SK-N-SH (cell line): ENCODE data around the gene TNNT2. TPM values are rescaled to one million over a fixed set of nuclear protein-coding genes. Genes with fewer than 3 reads are reported as not detected.

ENCODE experiments used
- CTCF ChIA-PET: fragments of 300-600, 350-600 bp; formaldehyde crosslinking; extraction: SDS; loops from one replicate; lab custom pipeline; 2021; lab: Yijun Ruan, JAX
- POLR2A ChIA-PET: fragments of 350-600 bp; sonication (Branson Sonifier 250); formaldehyde crosslinking; extraction: SDS; loops from one replicate; lab custom pipeline; 2020; ENCODE audit warnings: antibody characterized with exemption, inconsistent platforms; lab: Yijun Ruan, JAX
- DNase-seq: peaks from one replicate; pipeline ENCODE4 v3.0.0; 2012
- H2AFZ ChIP-seq: fragments of 200-600 bp; sonication (generic); 2 replicates; pipeline ENCODE4 v1.8.1; 2016; ENCODE audit warnings: antibody characterized with exemption, mild to moderate bottlenecking, low read depth
- H3F3A ChIP-seq: fragments of 200-600 bp; sonication (generic); replicated peaks from 2 replicates; pipeline ENCODE3; 2016; ENCODE audit warnings: antibody characterized with exemption, mild to moderate bottlenecking; ENCODE audit not compliant: insufficient read depth
- H3K27ac ChIP-seq, 2 experiments: fragments of 200-500 bp in 1 of 2; fragments of 200-600 bp in 1 of 2; sonication (Bioruptor generic) in 1 of 2; sonication (generic), shearing (Covaris generic) in 1 of 2; 2 replicates each; pipeline versions ENCODE4 v1.5.1 to v1.6.1; 2014 to 2016; ENCODE audit warnings: low read depth in 2 of 2, inconsistent platforms in 1 of 2, low read length in 1 of 2, mild to moderate bottlenecking in 1 of 2, mixed read lengths in 1 of 2
- H3K27me3 ChIP-seq: fragments of 200-600 bp; sonication (generic), shearing (Covaris generic); 2 replicates; pipeline ENCODE4 v1.6.1; 2016; ENCODE audit warnings: mixed run types; ENCODE audit not compliant: insufficient read depth
- H3K36me3 ChIP-seq, 2 experiments: fragments of 200-500 bp in 1 of 2; fragments of 200-600 bp in 1 of 2; sonication (Bioruptor generic) in 1 of 2; sonication (generic) in 1 of 2; replicated peaks in 1 of 2; 2 replicates each; pipeline versions ENCODE3 to v1.5.1; 2014 to 2016; ENCODE audit warnings: low read length in 1 of 2, mild to moderate bottlenecking in 1 of 2; ENCODE audit not compliant: insufficient read depth in 2 of 2, control insufficient read depth in 1 of 2
- H3K4me1 ChIP-seq, 2 experiments: fragments of 200-500 bp in 1 of 2; fragments of 200-600 bp in 1 of 2; sonication (Bioruptor generic) in 1 of 2; sonication (generic), shearing (Covaris generic) in 1 of 2; 2 replicates each; pipeline versions ENCODE4 v1.5.1 to v1.6.1; 2014 to 2016; ENCODE audit warnings: low read depth in 1 of 2, low read length in 1 of 2, mixed run types in 1 of 2; ENCODE audit not compliant: insufficient read depth in 2 of 2, control insufficient read depth in 1 of 2
- H3K4me2 ChIP-seq: fragments of 200-600 bp; sonication (generic), shearing (Covaris generic); 2 replicates; pipeline ENCODE4 v1.6.1; 2017; ENCODE audit warnings: mixed run types
- H3K4me3 ChIP-seq, 2 experiments: fragments of 200-500 bp in 1 of 2; fragments of 200-600 bp in 1 of 2; sonication (Bioruptor generic) in 1 of 2; sonication (generic), shearing (Covaris generic) in 1 of 2; 2 replicates each; pipeline versions ENCODE4 v1.5.1 to v1.8.1; 2014 to 2016; ENCODE audit warnings: low read depth in 2 of 2, inconsistent platforms in 1 of 2, low read length in 1 of 2, mild to moderate bottlenecking in 1 of 2, mixed read lengths in 1 of 2, moderate library complexity in 1 of 2
- H3K79me2 ChIP-seq: fragments of 200-600 bp; sonication (generic); 2 replicates; pipeline ENCODE4 v1.8.1; 2017; ENCODE audit warnings: mild to moderate bottlenecking; ENCODE audit not compliant: insufficient read depth
- H3K9ac ChIP-seq: fragments of 200-600 bp; sonication (generic); 2 replicates; pipeline ENCODE4 v1.6.1; 2017; ENCODE audit warnings: mixed run types
- H3K9me2 ChIP-seq: fragments of 200-600 bp; sonication (generic); 2 replicates; pipeline ENCODE4 v1.6.1; 2017; ENCODE audit warnings: mixed run types
- H3K9me3 ChIP-seq: fragments of 200-600 bp; sonication (generic); 2 replicates; pipeline ENCODE4 v1.6.1; 2017; ENCODE audit warnings: mixed run types, mild to moderate bottlenecking, moderate library complexity
- H4K20me1 ChIP-seq: fragments of 200-600 bp; sonication (generic); 2 replicates; pipeline ENCODE4 v1.6.1; 2017; ENCODE audit warnings: mild to moderate bottlenecking, mixed run types; ENCODE audit not compliant: insufficient read depth
- CHD2 ChIP-seq: fragments of 150-350 bp; IDR thresholded peaks from 2 replicates; pipeline ENCODE4 v1.6.1; 2018; ENCODE audit warnings: low read length; ENCODE audit not compliant: partially characterized antibody
- CTCF ChIP-seq: fragments of 200-600 bp; sonication (generic); IDR thresholded peaks from 2 replicates; pipeline ENCODE4 v1.6.1; 2017; ENCODE audit warnings: antibody characterized with exemption, mild to moderate bottlenecking, moderate library complexity
- EP300 ChIP-seq, 2 experiments: IDR thresholded peaks; 2 replicates each; pipeline versions ENCODE4 v1.4.0 to v1.6.1; 2012; ENCODE audit warnings: borderline replicate concordance in 1 of 2, low read depth in 1 of 2, low read length in 1 of 2
- FOXJ3 ChIP-seq: sonication (generic); formaldehyde crosslinking; IDR thresholded peaks from 2 replicates; pipeline ENCODE4 v1.5.1; 2020; ENCODE audit warnings: mild to moderate bottlenecking, missing genetic modification reagents
- FOXM1 ChIP-seq: IDR thresholded peaks from 2 replicates; pipeline ENCODE4 v1.4.0; 2012; ENCODE audit warnings: low read depth, mild to moderate bottlenecking
- GABPA ChIP-seq: IDR thresholded peaks from 2 replicates; pipeline ENCODE4 v1.4.0; 2012; ENCODE audit warnings: low read depth, mild to moderate bottlenecking
- GATA2 ChIP-seq: sonication (generic); formaldehyde crosslinking; IDR thresholded peaks from 2 replicates; pipeline ENCODE4 v1.5.0; 2020; ENCODE audit warnings: mild to moderate bottlenecking, missing genetic modification reagents
- IRF3 ChIP-seq: fragments of 150-350 bp; IDR thresholded peaks from 2 replicates; pipeline ENCODE4 v1.6.1; 2016; ENCODE audit warnings: mild to moderate bottlenecking, low read depth, low read length
- MEF2A ChIP-seq: IDR thresholded peaks from 2 replicates; pipeline ENCODE4 v1.4.0; 2012; ENCODE audit warnings: low read depth, borderline replicate concordance
- MXI1 ChIP-seq: IDR thresholded peaks from 2 replicates; pipeline ENCODE4 v1.6.1; 2012; ENCODE audit warnings: mild to moderate bottlenecking, low read depth, low read length, improper control_type of control experiment
- NFIC ChIP-seq: IDR thresholded peaks from 2 replicates; pipeline ENCODE4 v1.4.0; 2012; ENCODE audit warnings: borderline replicate concordance
- NRF1 ChIP-seq: IDR thresholded peaks from 2 replicates; pipeline ENCODE4 v1.6.1; 2012; ENCODE audit warnings: low read depth, mild to moderate bottlenecking, low read length
- RAD21 ChIP-seq: IDR thresholded peaks from 2 replicates; pipeline ENCODE4 v1.6.1; 2012; ENCODE audit warnings: mild to moderate bottlenecking, low read length
- RCOR1 ChIP-seq: fragments of 150-350 bp; IDR thresholded peaks from 2 replicates; pipeline ENCODE4 v1.6.1; 2017; ENCODE audit warnings: antibody characterized with exemption, low read length
- RFX5 ChIP-seq: IDR thresholded peaks from 2 replicates; pipeline ENCODE4 v1.6.1; 2012; ENCODE audit warnings: mild to moderate bottlenecking, improper control_type of control experiment, low read length
- RXRA ChIP-seq: IDR thresholded peaks from 2 replicates; pipeline ENCODE4 v1.4.0; 2012; ENCODE audit warnings: low read depth, mild to moderate bottlenecking, borderline replicate concordance
- SMC3 ChIP-seq: IDR thresholded peaks from 2 replicates; pipeline ENCODE4 v1.6.1; 2012; ENCODE audit warnings: low read depth, low read length, improper control_type of control experiment
- TAF1 ChIP-seq: IDR thresholded peaks from 2 replicates; pipeline ENCODE4 v1.6.1; 2012; ENCODE audit warnings: low read depth, mild to moderate bottlenecking, low read length, moderate library complexity, borderline replicate concordance
- TCF12 ChIP-seq: IDR thresholded peaks from 2 replicates; pipeline ENCODE4 v1.4.0; 2012
- TEAD4 ChIP-seq: IDR thresholded peaks from 2 replicates; pipeline ENCODE4 v1.4.0; 2012; ENCODE audit warnings: mild to moderate bottlenecking, borderline replicate concordance; ENCODE audit not compliant: insufficient read depth
- WGBS: methylation state at CpG from one replicate; pipeline ENCODE4 v1.1.6; 2017; ENCODE audit warnings: low lambda C conversion rate; 5-methylcytosine and 5-hydroxymethylcytosine counted together
- polyA plus RNA-seq, 3 experiments: library from polyadenylated mRNA; depleted of rRNA; stranded (reverse); fragments of >200 nt; gene quantifications; 2 replicates each; pipeline ENCODE4 v1.2.3, GENCODE V29; 2012
- TF ChIP-seq, protein P1 (sequence below): IDR thresholded peaks from 2 replicates; pipeline ENCODE4 v1.4.0; 2012; ENCODE audit warnings: low read depth, borderline replicate concordance
- TF ChIP-seq, protein P2 (sequence below): fragments of 150-350 bp; IDR thresholded peaks from 2 replicates; pipeline ENCODE4 v1.6.1; 2017; ENCODE audit warnings: antibody characterized with exemption, low read length, low read depth, borderline replicate concordance

TNNT2 gene
- polyA plus RNA-seq (2012; rRNA removed) = 0.33 and 0.57 TPM in 2 replicates
- 0.33 and 0.38 TPM in 2 replicates for polyA plus RNA-seq (2012; cell fraction: cytosol; rRNA removed)
- polyA plus RNA-seq (2012; cell fraction: nucleus; rRNA removed) = 0.50 and 0.81 TPM in 2 replicates

DNA sequence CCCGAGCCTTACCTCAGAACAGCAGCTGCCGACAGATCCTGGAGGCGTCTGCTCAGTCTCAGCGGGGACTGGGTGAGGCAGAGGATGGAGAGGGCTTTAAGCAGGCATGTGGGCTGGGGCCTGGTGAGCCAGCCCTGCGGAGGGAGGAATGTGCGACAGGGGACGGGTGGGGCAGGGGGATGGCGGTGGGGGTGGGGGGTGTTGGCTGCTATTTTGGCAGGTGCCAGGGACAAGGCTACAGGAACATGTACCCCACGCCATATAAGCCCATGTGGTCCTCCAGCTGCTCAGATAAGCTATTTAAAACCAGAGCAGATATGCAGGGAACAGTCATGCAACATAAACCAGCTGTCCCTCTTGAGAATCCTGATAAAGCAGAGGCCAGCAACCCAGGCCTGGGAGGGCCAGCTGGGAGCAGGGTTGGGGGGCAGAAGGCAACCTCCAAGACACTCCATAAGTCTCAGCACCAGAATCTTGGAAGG is at the start of gene TNNT2:
Gene TNNT2, minus strand, starts transcription at position 70 of the 482 bp plus-strand sequence. CDS start 4,426 bp downstream, outside the sequence.
- peak; percentile 81 for DNase-seq
- H3F3A ChIP-seq = no peaks in the 10 kb centered on the region
- CTCF ChIA-PET = interaction anchor here (0.6 to 4.4 kb wide), 5 partner anchors 8 to 123 kb away, joined by 3 to 37 read pairs (median 10); no protein-coding TSS in a partner anchor

More for the DNA sequence above, at the start of gene TNNT2:
- no peaks in the 10 kb centered on the region for H3K79me2 ChIP-seq
- no peak within 1 kb of the TSS for H3K4me3 ChIP-seq
- peak within 1 kb of the TSS in 1 of 2 experiments; percentile 85; a peak in 2 of 4 replicates for H3K27ac ChIP-seq
- no peaks in the 10 kb centered on the region for H3K36me3 ChIP-seq
- H3K9me3 ChIP-seq = no peaks in the 10 kb centered on the region
- POLR2A ChIA-PET = no interaction called here
- no peaks in the 10 kb centered on the region for H3K9me2 ChIP-seq
- no peak within 1 kb of the TSS for H3K4me2 ChIP-seq
- TF ChIP-seq CHD2 = peak; percentile 40
- no peak for TF ChIP-seq TEAD4
- no peak for TF ChIP-seq NRF1
- TF ChIP-seq IRF3 = no peak
- TF ChIP-seq FOXM1 = no peak
- TF ChIP-seq TAF1 = no peak
- peak; percentile 82 for TF ChIP-seq GATA2 (CRISPR knock-in tag)
- TF ChIP-seq CTCF = no peak
- peak; percentile 27; the same call in 1 of the 2 replicates for TF ChIP-seq TCF12
- TF ChIP-seq GABPA = no peak
- TF ChIP-seq SMC3 = no peak
- TF ChIP-seq, protein P1, sequence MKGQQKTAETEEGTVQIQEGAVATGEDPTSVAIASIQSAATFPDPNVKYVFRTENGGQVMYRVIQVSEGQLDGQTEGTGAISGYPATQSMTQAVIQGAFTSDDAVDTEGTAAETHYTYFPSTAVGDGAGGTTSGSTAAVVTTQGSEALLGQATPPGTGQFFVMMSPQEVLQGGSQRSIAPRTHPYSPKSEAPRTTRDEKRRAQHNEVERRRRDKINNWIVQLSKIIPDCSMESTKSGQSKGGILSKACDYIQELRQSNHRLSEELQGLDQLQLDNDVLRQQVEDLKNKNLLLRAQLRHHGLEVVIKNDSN = no peak
- no peak for TF ChIP-seq MEF2A
- no peak; the same call in 1 of the 2 replicates for TF ChIP-seq MXI1
- no peak for TF ChIP-seq FOXJ3 (CRISPR knock-in tag)
- TF ChIP-seq RAD21 = no peak
- TF ChIP-seq, protein P2, sequence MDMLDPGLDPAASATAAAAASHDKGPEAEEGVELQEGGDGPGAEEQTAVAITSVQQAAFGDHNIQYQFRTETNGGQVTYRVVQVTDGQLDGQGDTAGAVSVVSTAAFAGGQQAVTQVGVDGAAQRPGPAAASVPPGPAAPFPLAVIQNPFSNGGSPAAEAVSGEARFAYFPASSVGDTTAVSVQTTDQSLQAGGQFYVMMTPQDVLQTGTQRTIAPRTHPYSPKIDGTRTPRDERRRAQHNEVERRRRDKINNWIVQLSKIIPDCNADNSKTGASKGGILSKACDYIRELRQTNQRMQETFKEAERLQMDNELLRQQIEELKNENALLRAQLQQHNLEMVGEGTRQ = no peak
- no peak for TF ChIP-seq RFX5
- TF ChIP-seq RCOR1 = peak; percentile 77
- no peak for TF ChIP-seq NFIC
- TF ChIP-seq RXRA = no peak
- TF ChIP-seq EP300 (IDR thresholded peaks at IDR 0.05; ENCODE audit: borderline replicate concordance in 1 of 2, low read depth in 1 of 2, low read length in 1 of 2) = peak in 1 of 2 experiments; percentile 61; a peak in 1 of 4 replicates
- peaks cover 0 to 32% of the 10 kb centered on the region in 2 experiments; a peak in 1 of 4 replicates for H3K4me1 ChIP-seq
- H3K27me3 ChIP-seq = peaks cover 30% of the 10 kb centered on the region; the same call in 1 of the 2 replicates
- no peak within 1 kb of the TSS for H2AFZ ChIP-seq
- 57% methylated on average over 9 of the region's 9 CpGs for WGBS
- H4K20me1 ChIP-seq = no peaks in the 10 kb centered on the region
- no peak within 1 kb of the TSS for H3K9ac ChIP-seq
